HepG2 (cell line): ENCODE measurements around the gene ARL3. TPM values are rescaled to one million over a fixed set of nuclear protein-coding genes. Genes with fewer than 3 reads are reported as not detected.

Experiments used
- CCDC6 ChIP-seq: sonication (generic); formaldehyde crosslinking; IDR thresholded peaks from 2 replicates; pipeline ENCODE4 v1.8.1; 2022; ENCODE audit warnings: mild to moderate bottlenecking, missing genetic modification reagents, moderate library complexity
- CEBPB ChIP-seq: IDR thresholded peaks from 2 replicates; pipeline ENCODE4 v1.6.1; 2011; ENCODE audit warnings: low read depth, low read length, improper control_type of control experiment, borderline replicate concordance
- EP300 ChIP-seq, 3 experiments: sonication (generic) in 1 of 3; formaldehyde crosslinking in 1 of 3; IDR thresholded peaks; 2 replicates each; pipeline versions ENCODE4 v1.5.1 to v1.6.1; 2011 to 2020; ENCODE audit warnings: low read depth in 2 of 3, low read length in 2 of 3, borderline replicate concordance in 1 of 3, improper control_type of control experiment in 1 of 3, mild to moderate bottlenecking in 1 of 3, missing genetic modification reagents in 1 of 3, moderate library complexity in 1 of 3
- FOSL1 ChIP-seq: sonication (generic); formaldehyde crosslinking; IDR thresholded peaks from 2 replicates; pipeline ENCODE4 v1.9.0; 2021; ENCODE audit warnings: missing genetic modification reagents, borderline replicate concordance
- KDM3A ChIP-seq: IDR thresholded peaks from 2 replicates; pipeline ENCODE4 v1.6.1; 2018; ENCODE audit warnings: low read depth, missing compliant biosample characterization
- KMT2B ChIP-seq: IDR thresholded peaks from 2 replicates; pipeline ENCODE4 v1.6.1; 2016; ENCODE audit warnings: missing genetic modification reagents, missing compliant biosample characterization
- MED8 ChIP-seq: sonication (generic); formaldehyde crosslinking; IDR thresholded peaks from 2 replicates; pipeline ENCODE4 v1.8.1; 2023; ENCODE audit warnings: mild to moderate bottlenecking, missing genetic modification reagents; ENCODE audit not compliant: insufficient replicate concordance
- PAX8 ChIP-seq: sonication (generic); formaldehyde crosslinking; IDR thresholded peaks from 2 replicates; pipeline ENCODE4 v1.8.0; 2022; ENCODE audit warnings: mild to moderate bottlenecking, missing genetic modification reagents, borderline replicate concordance
- PHF5A ChIP-seq: IDR thresholded peaks from one replicate; pipeline ENCODE4 v1.6.1; 2018; ENCODE audit warnings: low read depth, missing genetic modification reagents; ENCODE audit not compliant: unreplicated experiment
- SOX6 ChIP-seq, 2 experiments: fragments of 450-650 bp in 1 of 2; sonication (generic) in 1 of 2; formaldehyde crosslinking in 1 of 2; IDR thresholded peaks; 2 replicates each; pipeline versions ENCODE4 v1.4.0 to v1.6.1; 2017 to 2020; ENCODE audit warnings: antibody characterized with exemption in 1 of 2, mild to moderate bottlenecking in 1 of 2, missing genetic modification reagents in 1 of 2
- TCF12 ChIP-seq, 2 experiments: fragments of 450-650 bp in 1 of 2; sonication (generic) in 1 of 2; formaldehyde crosslinking in 1 of 2; IDR thresholded peaks; 2 replicates each; pipeline versions ENCODE4 v1.6.1 to v1.8.0; 2017 to 2022; ENCODE audit warnings: antibody characterized with exemption in 1 of 2, mild to moderate bottlenecking in 1 of 2, missing genetic modification reagents in 1 of 2, moderate library complexity in 1 of 2
- ZFP41 ChIP-seq: sonication (generic); formaldehyde crosslinking; IDR thresholded peaks from 2 replicates; pipeline ENCODE4 v1.4.0; 2020; ENCODE audit warnings: mild to moderate bottlenecking, missing genetic modification reagents, borderline replicate concordance
- ZNF121 ChIP-seq: sonication (generic); formaldehyde crosslinking; IDR thresholded peaks from 2 replicates; pipeline ENCODE4 v1.5.0; 2020; ENCODE audit warnings: mild to moderate bottlenecking, missing genetic modification reagents
- ZNF343 ChIP-seq: sonication (generic); formaldehyde crosslinking; IDR thresholded peaks from 2 replicates; pipeline ENCODE4 v1.4.0; 2020; ENCODE audit warnings: mild to moderate bottlenecking, missing genetic modification reagents
- ZNF446 ChIP-seq: sonication (generic); formaldehyde crosslinking; IDR thresholded peaks from 2 replicates; pipeline ENCODE4 v1.5.0; 2020; ENCODE audit warnings: mild to moderate bottlenecking, missing genetic modification reagents
- ZNF562 ChIP-seq: sonication (generic); formaldehyde crosslinking; IDR thresholded peaks from 2 replicates; pipeline ENCODE4 v1.8.0; 2022; ENCODE audit warnings: missing genetic modification reagents, borderline replicate concordance
- ZNF563 ChIP-seq: sonication (generic); formaldehyde crosslinking; IDR thresholded peaks from 2 replicates; pipeline ENCODE4 v1.8.0; 2022; ENCODE audit warnings: mild to moderate bottlenecking, moderate library complexity, missing genetic modification reagents
- ZNF644 ChIP-seq: IDR thresholded peaks from 2 replicates; pipeline ENCODE4 v1.6.1; 2016; ENCODE audit warnings: low read depth
- ZNF792 ChIP-seq: IDR thresholded peaks from 2 replicates; pipeline ENCODE4 v1.6.1; 2016
- polyA plus RNA-seq, 8 experiments: library from polyadenylated mRNA; depleted of rRNA in 3 of 8; stranded (reverse) in 7 of 8; unstranded in 1 of 8; fragments of >200 nt; fragmentation: Illumina TruSeq in 4 of 8; extraction: Trizol in 4 of 8; gene quantifications; 2 replicates each; pipeline versions ENCODE4 v1.2.1 to v1.2.3, GENCODE V29; 2011 to 2016; ENCODE audit warnings: low read depth in 4 of 8, missing spikeins in 1 of 8, mixed read lengths in 1 of 8; ENCODE audit not compliant: insufficient read depth in 1 of 8
- total RNA-seq, 5 experiments: library from RNA; depleted of rRNA; stranded (reverse); fragments of >200 nt; fragmentation: Illumina TruSeq; extraction: Trizol; gene quantifications; 2 replicates each; pipeline ENCODE4 v1.2.3, GENCODE V29; 2016; ENCODE audit warnings: low read depth in 1 of 5
- TF ChIP-seq, protein P1 (sequence below): sonication (generic); formaldehyde crosslinking; IDR thresholded peaks from 2 replicates; pipeline ENCODE4; 2020; ENCODE audit warnings: missing genetic modification reagents, mild to moderate bottlenecking, borderline replicate concordance
- TF ChIP-seq, protein P2 (sequence below): sonication (generic); formaldehyde crosslinking; IDR thresholded peaks from 2 replicates; pipeline ENCODE4 v1.4.0; 2020; ENCODE audit warnings: missing genetic modification reagents
- TF ChIP-seq, protein P3 (sequence below): sonication (generic); formaldehyde crosslinking; IDR thresholded peaks from 2 replicates; pipeline ENCODE4 v1.8.1; 2023; ENCODE audit warnings: mild to moderate bottlenecking, missing genetic modification reagents

The ARL3 gene
- total and polyA plus RNA-seq, 2 of the 13 experiments (the other 11 are each of a cell fraction or from before 2014, with no cell fraction given) = 5.2 to 6.6 TPM

DNA sequence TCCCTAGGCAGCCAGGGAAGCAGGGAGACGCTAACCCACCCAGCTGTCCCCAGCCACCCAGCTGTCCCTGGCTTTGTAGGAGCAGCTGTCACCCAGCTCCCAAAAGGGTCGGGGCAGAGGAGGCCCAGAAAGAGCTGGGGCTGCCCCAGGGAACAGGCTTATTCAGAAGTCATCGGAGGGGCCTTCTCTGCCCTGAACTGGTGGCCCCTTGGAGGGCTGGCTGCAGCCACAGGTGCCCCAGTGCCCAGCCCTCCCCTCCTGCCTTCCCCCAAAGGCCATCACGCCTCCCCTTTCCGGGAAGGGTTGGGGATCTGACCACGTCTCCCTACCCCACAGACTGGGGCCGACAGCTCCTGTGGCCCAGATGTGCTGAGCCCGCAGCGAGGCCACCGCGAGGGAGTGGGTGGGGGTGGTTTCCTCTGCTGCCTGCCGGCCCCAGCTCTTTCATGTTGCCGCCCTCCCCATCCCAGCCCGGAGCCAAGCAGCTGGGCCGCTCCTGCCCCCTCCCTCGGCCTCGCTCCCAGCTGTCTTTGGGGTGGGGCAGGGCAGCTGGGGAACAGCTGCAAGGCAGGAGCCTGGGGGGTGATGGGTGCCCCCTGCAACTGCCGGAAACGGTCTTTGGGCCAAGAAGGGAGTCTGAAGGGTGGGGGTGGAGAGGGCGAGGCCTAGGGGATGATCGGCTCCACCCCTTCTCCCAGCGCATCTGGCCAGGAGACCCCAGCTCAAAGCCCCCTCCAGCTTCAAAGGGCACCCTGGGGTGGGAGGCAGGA lies 53.1 kb downstream of the ARL3 start (continued):
- TF ChIP-seq KDM3A (CRISPR knock-in tag) (no peak), ZNF562 (CRISPR knock-in tag) (no peak), ZNF121 (peak; percentile 29; the same call in 1 of the 2 replicates), CEBPB (no peak), CCDC6 (CRISPR knock-in tag) (peak; percentile 61; the same call in 1 of the 2 replicates), SOX6 (IDR thresholded peaks at IDR 0.05) (no peak), SOX6 (CRISPR knock-in tag; IDR thresholded peaks at IDR 0.05) (peak; percentile 77; the same call in 1 of the 2 replicates), ZNF644 (no peak), PAX8 (CRISPR knock-in tag) (no peak; the same call in 1 of the 2 replicates), TCF12 (IDR thresholded peaks at IDR 0.05) (no peak), TCF12 (CRISPR knock-in tag; IDR thresholded peaks at IDR 0.05) (peak; percentile 61; the same call in 1 of the 2 replicates), PHF5A (CRISPR knock-in tag) (no peak), ZNF792 (CRISPR knock-in tag) (peak; percentile 78; the same call in 1 of the 2 replicates), FOSL1 (CRISPR knock-in tag) (no peak), ZNF343 (CRISPR knock-in tag) (peak; percentile 60; the same call in 1 of the 2 replicates), ZNF563 (CRISPR knock-in tag) (no peak), KMT2B (CRISPR knock-in tag) (no peak), EP300 (IDR thresholded peaks at IDR 0.05; ENCODE audit: low read depth in 2 of 2, low read length in 2 of 2) (peak; percentile 22 to 47; a peak in 2 of 4 replicates), EP300 (CRISPR knock-in tag; IDR thresholded peaks at IDR 0.05; ENCODE audit: borderline replicate concordance) (peak; percentile 52; the same call in 1 of the 2 replicates), MED8 (CRISPR knock-in tag) (peak; percentile 59), ZFP41 (CRISPR knock-in tag) (no peak), ZNF446 (CRISPR knock-in tag) (no peak)
- TF ChIP-seq, protein P1, sequence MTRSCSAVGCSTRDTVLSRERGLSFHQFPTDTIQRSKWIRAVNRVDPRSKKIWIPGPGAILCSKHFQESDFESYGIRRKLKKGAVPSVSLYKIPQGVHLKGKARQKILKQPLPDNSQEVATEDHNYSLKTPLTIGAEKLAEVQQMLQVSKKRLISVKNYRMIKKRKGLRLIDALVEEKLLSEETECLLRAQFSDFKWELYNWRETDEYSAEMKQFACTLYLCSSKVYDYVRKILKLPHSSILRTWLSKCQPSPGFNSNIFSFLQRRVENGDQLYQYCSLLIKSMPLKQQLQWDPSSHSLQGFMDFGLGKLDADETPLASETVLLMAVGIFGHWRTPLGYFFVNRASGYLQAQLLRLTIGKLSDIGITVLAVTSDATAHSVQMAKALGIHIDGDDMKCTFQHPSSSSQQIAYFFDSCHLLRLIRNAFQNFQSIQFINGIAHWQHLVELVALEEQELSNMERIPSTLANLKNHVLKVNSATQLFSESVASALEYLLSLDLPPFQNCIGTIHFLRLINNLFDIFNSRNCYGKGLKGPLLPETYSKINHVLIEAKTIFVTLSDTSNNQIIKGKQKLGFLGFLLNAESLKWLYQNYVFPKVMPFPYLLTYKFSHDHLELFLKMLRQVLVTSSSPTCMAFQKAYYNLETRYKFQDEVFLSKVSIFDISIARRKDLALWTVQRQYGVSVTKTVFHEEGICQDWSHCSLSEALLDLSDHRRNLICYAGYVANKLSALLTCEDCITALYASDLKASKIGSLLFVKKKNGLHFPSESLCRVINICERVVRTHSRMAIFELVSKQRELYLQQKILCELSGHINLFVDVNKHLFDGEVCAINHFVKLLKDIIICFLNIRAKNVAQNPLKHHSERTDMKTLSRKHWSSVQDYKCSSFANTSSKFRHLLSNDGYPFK (CRISPR knock-in tag) = no peak; the same call in 1 of the 2 replicates
- TF ChIP-seq, protein P2, sequence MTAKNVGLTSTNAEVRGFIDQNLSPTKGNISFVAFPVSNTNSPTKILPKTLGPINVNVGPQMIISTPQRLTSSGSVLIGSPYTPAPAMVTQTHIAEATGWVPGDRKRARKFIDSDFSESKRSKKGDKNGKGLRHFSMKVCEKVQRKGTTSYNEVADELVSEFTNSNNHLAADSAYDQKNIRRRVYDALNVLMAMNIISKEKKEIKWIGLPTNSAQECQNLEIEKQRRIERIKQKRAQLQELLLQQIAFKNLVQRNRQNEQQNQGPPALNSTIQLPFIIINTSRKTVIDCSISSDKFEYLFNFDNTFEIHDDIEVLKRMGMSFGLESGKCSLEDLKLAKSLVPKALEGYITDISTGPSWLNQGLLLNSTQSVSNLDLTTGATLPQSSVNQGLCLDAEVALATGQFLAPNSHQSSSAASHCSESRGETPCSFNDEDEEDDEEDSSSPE (CRISPR knock-in tag) = no peak
- TF ChIP-seq, protein P3, sequence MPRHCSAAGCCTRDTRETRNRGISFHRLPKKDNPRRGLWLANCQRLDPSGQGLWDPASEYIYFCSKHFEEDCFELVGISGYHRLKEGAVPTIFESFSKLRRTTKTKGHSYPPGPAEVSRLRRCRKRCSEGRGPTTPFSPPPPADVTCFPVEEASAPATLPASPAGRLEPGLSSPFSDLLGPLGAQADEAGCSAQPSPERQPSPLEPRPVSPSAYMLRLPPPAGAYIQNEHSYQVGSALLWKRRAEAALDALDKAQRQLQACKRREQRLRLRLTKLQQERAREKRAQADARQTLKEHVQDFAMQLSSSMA (CRISPR knock-in tag) = no peak
